OCI-LY7 (cell line): ENCODE data around the gene ADAM22. TPM values are rescaled to one million over a fixed set of nuclear protein-coding genes. Genes with fewer than 3 reads are reported as not detected.

ENCODE experiments used
- BruUV-seq: library from RNA; stranded (reverse); fragments of 400-500 nt; replicated peaks from 2 replicates; lab custom pipeline; 2021; lab: Mats Ljungman, UMichigan
- CTCF ChIA-PET: fragments of 300-600 bp; sonication (Branson Sonifier 250); formaldehyde crosslinking; loops from one replicate; lab custom pipeline; 2022; ENCODE audit warnings: antibody characterized with exemption; ENCODE audit not compliant: unreplicated experiment; lab: Charles Lee
- POLR2A ChIA-PET: fragments of 300-600 bp; sonication (Branson Sonifier 250); formaldehyde crosslinking; loops from one replicate; lab custom pipeline; 2022; ENCODE audit warnings: antibody characterized with exemption; lab: Charles Lee
- DNase-seq: peaks from one replicate; pipeline ENCODE4 v3.0.0-alpha.2; 2015; ENCODE audit warnings: low spot score
- H2AFZ ChIP-seq: fragments of 200-600 bp; sonication (generic), shearing (Covaris generic); 2 replicates; pipeline ENCODE4 v1.6.1; 2014; ENCODE audit warnings: mild to moderate bottlenecking, antibody characterized with exemption, low read length, moderate library complexity
- H3K27ac ChIP-seq: fragments of 200-600 bp; sonication (generic); 2 replicates; pipeline ENCODE4 v1.5.1; 2014; ENCODE audit warnings: mixed run types, low read depth, mild to moderate bottlenecking, moderate library complexity, low read length, inconsistent platforms; ENCODE audit not compliant: poor library complexity, severe bottlenecking
- H3K36me3 ChIP-seq: fragments of 200-600 bp; sonication (generic); 2 replicates; pipeline ENCODE4 v1.6.1; 2014; ENCODE audit warnings: mild to moderate bottlenecking, antibody characterized with exemption, low read length, moderate library complexity, mixed read lengths; ENCODE audit not compliant: insufficient read depth
- H3K4me1 ChIP-seq: fragments of 200-600 bp; sonication (generic); 2 replicates; pipeline ENCODE4 v1.5.1; 2014; ENCODE audit warnings: mild to moderate bottlenecking, low read length; ENCODE audit not compliant: insufficient read depth, poor library complexity, severe bottlenecking
- H3K4me2 ChIP-seq: fragments of 200-600 bp; sonication (generic); 2 replicates; pipeline ENCODE4 v1.6.1; 2014; ENCODE audit warnings: mild to moderate bottlenecking, low read length
- H3K4me3 ChIP-seq: fragments of 200-600 bp; sonication (generic); 2 replicates; pipeline ENCODE4 v1.5.1; 2014; ENCODE audit warnings: mild to moderate bottlenecking, low read depth, low read length; ENCODE audit not compliant: poor library complexity, severe bottlenecking
- H3K79me2 ChIP-seq: fragments of 200-600 bp; sonication (generic); 2 replicates; pipeline ENCODE4 v1.6.1; 2016; ENCODE audit warnings: low read depth, mild to moderate bottlenecking, low read length, moderate library complexity, mixed read lengths; ENCODE audit not compliant: insufficient read depth
- H3K9me2 ChIP-seq: fragments of 200-600 bp; sonication (generic); 2 replicates; pipeline ENCODE4 v1.6.1; 2016; ENCODE audit warnings: mild to moderate bottlenecking, low read length, mixed read lengths; ENCODE audit not compliant: insufficient read depth
- H3K9me3 ChIP-seq: fragments of 200-600 bp; sonication (generic); 2 replicates; pipeline ENCODE4 v1.6.1; 2014; ENCODE audit warnings: mild to moderate bottlenecking, mixed run types, low read length, mixed read lengths
- H4K20me1 ChIP-seq: fragments of 200-600 bp; sonication (generic); 2 replicates; pipeline ENCODE4 v1.6.1; 2014; ENCODE audit warnings: mild to moderate bottlenecking, antibody characterized with exemption, low read length, moderate library complexity, mixed read lengths; ENCODE audit not compliant: insufficient read depth
- EZH2phosphoT487 ChIP-seq: fragments of 200-600 bp; sonication (generic); IDR thresholded peaks from 2 replicates; pipeline ENCODE4 v1.6.1; 2018; ENCODE audit warnings: low read depth, borderline replicate concordance, mild to moderate bottlenecking, mixed run types, antibody characterized with exemption, low read length, moderate library complexity, mixed read lengths
- intact Hi-C: fragments of 100-400 bp; cut with micrococcal nuclease; formaldehyde crosslinking; loops from one replicate; pipeline ENCODE4 v1.10.0; 2022; ENCODE audit not compliant: unreplicated experiment
- total RNA-seq, 2 experiments: library from RNA; depleted of rRNA in 1 of 2; stranded (reverse); fragments of >200 nt in 1 of 2; shearing (Covaris generic) in 1 of 2; gene quantifications; 2 replicates each; pipeline ENCODE4 v1.2.3, GENCODE V29; 2014 to 2022
- TF ChIP-seq, protein P1 (sequence below): fragments of 200-600 bp; sonication (generic); conservative IDR thresholded peaks from 2 replicates; pipeline ENCODE4 v1.5.1; 2014; ENCODE audit warnings: mild to moderate bottlenecking, antibody characterized with exemption, low read length, moderate library complexity, mixed read lengths

Gene ADAM22
- total RNA-seq, 2 experiments from 2014 or later = 12.0 to 13.6 TPM

DNA sequence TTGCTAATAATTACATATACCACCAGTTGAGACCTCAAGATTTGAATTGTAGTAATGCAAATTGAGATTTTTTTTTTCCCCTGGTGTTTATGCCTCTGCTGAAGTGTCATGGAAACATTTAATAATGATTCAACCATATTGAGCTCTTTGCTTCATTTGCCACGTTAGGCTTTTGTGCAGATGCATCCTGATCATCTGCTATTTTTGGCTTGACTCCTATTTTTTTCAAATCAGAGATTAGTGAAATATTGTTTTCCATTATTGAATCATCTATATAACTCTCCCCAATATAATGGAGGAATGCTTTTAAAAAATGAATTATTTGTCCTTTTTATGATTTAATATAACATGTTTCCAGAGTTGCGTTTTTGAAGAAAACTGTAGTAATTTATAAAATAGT, 170.7 kb downstream of the ADAM22 start:
- DNase-seq = no peak
- H3K79me2 ChIP-seq = no peaks in the 10 kb centered on the region
- CTCF ChIA-PET = no interaction called here
- H3K4me1 ChIP-seq = no peaks in the 10 kb centered on the region
- no peak overlapping the region for H3K27ac ChIP-seq
- H4K20me1 ChIP-seq = no peaks in the 10 kb centered on the region
- intact Hi-C loops = no loop called here
- BruUV-seq = no TSS peak
- TF ChIP-seq EZH2phosphoT487 = no peak
- TF ChIP-seq, protein P1, sequence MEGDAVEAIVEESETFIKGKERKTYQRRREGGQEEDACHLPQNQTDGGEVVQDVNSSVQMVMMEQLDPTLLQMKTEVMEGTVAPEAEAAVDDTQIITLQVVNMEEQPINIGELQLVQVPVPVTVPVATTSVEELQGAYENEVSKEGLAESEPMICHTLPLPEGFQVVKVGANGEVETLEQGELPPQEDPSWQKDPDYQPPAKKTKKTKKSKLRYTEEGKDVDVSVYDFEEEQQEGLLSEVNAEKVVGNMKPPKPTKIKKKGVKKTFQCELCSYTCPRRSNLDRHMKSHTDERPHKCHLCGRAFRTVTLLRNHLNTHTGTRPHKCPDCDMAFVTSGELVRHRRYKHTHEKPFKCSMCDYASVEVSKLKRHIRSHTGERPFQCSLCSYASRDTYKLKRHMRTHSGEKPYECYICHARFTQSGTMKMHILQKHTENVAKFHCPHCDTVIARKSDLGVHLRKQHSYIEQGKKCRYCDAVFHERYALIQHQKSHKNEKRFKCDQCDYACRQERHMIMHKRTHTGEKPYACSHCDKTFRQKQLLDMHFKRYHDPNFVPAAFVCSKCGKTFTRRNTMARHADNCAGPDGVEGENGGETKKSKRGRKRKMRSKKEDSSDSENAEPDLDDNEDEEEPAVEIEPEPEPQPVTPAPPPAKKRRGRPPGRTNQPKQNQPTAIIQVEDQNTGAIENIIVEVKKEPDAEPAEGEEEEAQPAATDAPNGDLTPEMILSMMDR = no peak
- H3K4me2 ChIP-seq = no peak overlapping the region
- no peak overlapping the region for H2AFZ ChIP-seq
- no peaks in the 10 kb centered on the region for H3K9me2 ChIP-seq
- H3K9me3 ChIP-seq = no peaks in the 10 kb centered on the region
- H3K36me3 ChIP-seq = no peaks in the 10 kb centered on the region
- POLR2A ChIA-PET = interaction anchor here (0.6 kb wide), 2 partner anchors 35 to 401 kb away, joined by 3 to 5 read pairs; no protein-coding TSS in a partner anchor
- H3K4me3 ChIP-seq = no peak overlapping the region

DNA sequence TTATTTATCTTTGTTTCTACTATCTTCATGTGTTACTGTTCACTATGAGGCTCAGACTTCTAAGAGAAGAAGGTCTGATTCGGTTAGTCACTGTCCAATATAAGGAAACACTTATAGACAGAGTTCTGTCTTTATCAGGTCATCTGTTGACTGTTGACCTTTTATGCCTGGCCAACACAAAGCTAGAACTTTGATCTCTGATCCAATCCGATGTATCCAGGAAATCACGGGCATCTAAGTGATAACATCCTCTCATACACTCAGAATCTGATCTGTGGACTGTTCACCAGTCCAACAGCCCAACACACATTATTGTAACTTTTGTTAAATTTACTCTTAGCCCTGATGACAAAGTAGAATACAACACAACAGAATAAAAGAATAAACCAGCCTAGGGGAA, 171.2 kb downstream of the ADAM22 start:
- Histone ChIP-seq H3K4me2 (no peak overlapping the region), H3K79me2 (no peaks in the 10 kb centered on the region), H3K9me2 (no peaks in the 10 kb centered on the region), H2AFZ (no peak overlapping the region), H3K4me3 (no peak overlapping the region), H4K20me1 (no peaks in the 10 kb centered on the region), H3K4me1 (no peaks in the 10 kb centered on the region), H3K36me3 (no peaks in the 10 kb centered on the region), H3K27ac (no peak overlapping the region), H3K9me3 (no peaks in the 10 kb centered on the region)
- no peak for DNase-seq
- intact Hi-C loops = no loop called here
- no peak for TF ChIP-seq EZH2phosphoT487
- TF ChIP-seq, protein P1 = no peak
- BruUV-seq = no TSS peak
- ChIA-PET POLR2A (no interaction called here), CTCF (no interaction called here)

DNA sequence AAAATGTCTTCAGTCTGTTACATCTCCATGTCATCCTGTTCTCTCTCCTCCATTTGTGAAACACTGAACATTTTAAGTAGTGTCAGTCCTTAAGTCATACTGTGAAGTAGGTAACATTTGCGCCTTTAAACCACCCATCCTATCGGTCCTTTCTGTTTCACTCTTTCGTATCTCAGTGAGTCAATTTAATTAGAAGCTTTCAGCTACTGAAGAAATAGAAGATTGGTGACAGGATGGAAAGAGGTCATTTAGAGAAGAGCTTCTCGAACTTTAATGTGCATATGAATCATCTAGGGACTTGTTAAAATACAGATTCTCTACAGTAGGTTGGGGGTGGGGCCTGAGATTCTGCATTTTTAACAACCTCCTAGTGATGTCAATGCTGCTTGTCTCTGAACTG, 172.4 kb downstream of the ADAM22 start:
- Histone ChIP-seq H3K4me2 (no peak overlapping the region), H3K4me3 (no peak overlapping the region), H3K9me2 (no peaks in the 10 kb centered on the region), H3K4me1 (no peaks in the 10 kb centered on the region), H3K9me3 (no peaks in the 10 kb centered on the region), H3K79me2 (no peaks in the 10 kb centered on the region), H2AFZ (no peak overlapping the region), H4K20me1 (no peaks in the 10 kb centered on the region), H3K27ac (no peak overlapping the region), H3K36me3 (no peaks in the 10 kb centered on the region)
- DNase-seq = no peak
- no TSS peak for BruUV-seq
- ChIA-PET POLR2A (interaction anchor here (0.6 kb wide), 1 partner anchor 220 kb away, joined by 3 read pairs; no protein-coding TSS in a partner anchor), CTCF (no interaction called here)
- TF ChIP-seq EZH2phosphoT487 = no peak
- TF ChIP-seq, protein P1 = no peak
- intact Hi-C loops = no loop called here
